8988T (cell line): ENCODE data around the gene ALDH1L1.
"Not testable (repeated sequence)": the region's sequence is repeated elsewhere in the genome, so short reads cannot be mapped to it uniquely, and the experiment has no call there.

Source experiments
- DNase-seq: peaks from one replicate; pipeline ENCODE4 v3.0.0; 2011

ALDH1L1 gene

GRCh38 chr3:126103121-126104027, 77.0 kb downstream of the ALDH1L1 start:
- no peak for DNase-seq

GRCh38 chr3:126102530-126102951, 77.8 kb downstream of the ALDH1L1 start:
- DNase-seq: no peak

- no peak for DNase-seq
Observed at GRCh38 chr3:126102011-126102410, 78.4 kb downstream of the ALDH1L1 start.

- DNase-seq: no peak
Observed at GRCh38 chr3:126101521-126101982, 78.8 kb downstream of the ALDH1L1 start.

- no peak for DNase-seq
Observed at GRCh38 chr3:126100634-126101301, 79.6 kb downstream of the ALDH1L1 start.

- DNase-seq: no peak
Observed at GRCh38 chr3:126100269-126100633, 80.1 kb downstream of the ALDH1L1 start.

- no peak for DNase-seq
Observed at GRCh38 chr3:126098391-126098858, 82.0 kb downstream of the ALDH1L1 start.

GRCh38 chr3:126097801-126098200, 82.6 kb downstream of the ALDH1L1 start:
- no peak for DNase-seq

- DNase-seq: not testable (repeated sequence)
Observed at GRCh38 chr3:126096274-126096673, 84.1 kb downstream of the ALDH1L1 start.

- DNase-seq: not testable (repeated sequence)
Observed at GRCh38 chr3:126092128-126092527, 88.3 kb downstream of the ALDH1L1 start.

- no peak for DNase-seq
Observed at GRCh38 chr3:126087552-126088175, 92.7 kb downstream of the ALDH1L1 start.

- no peak for DNase-seq
Observed at GRCh38 chr3:126085841-126086240, 94.5 kb downstream of the ALDH1L1 start.

GRCh38 chr3:126085276-126085675, 95.1 kb downstream of the ALDH1L1 start:
- no peak for DNase-seq

- no peak for DNase-seq
Observed at GRCh38 chr3:126084768-126085180, 95.6 kb downstream of the ALDH1L1 start.

GRCh38 chr3:126083913-126084767, 96.2 kb downstream of the ALDH1L1 start, which contains the start of gene SLC41A3:
TSS of gene SLC41A3 (minus strand) at chr3:126084124. CDS start at chr3:126068219, 15,905 bp downstream.
- DNase-seq: peak; percentile 81

- peak; percentile 44 for DNase-seq
Observed at GRCh38 chr3:126083511-126083912, 96.9 kb downstream of the ALDH1L1 start.

GRCh38 chr3:126083138-126083445, 97.3 kb downstream of the ALDH1L1 start:
- no peak for DNase-seq

- no peak for DNase-seq
Observed at GRCh38 chr3:126082362-126083137, 97.8 kb downstream of the ALDH1L1 start.

- peak; percentile 64 for DNase-seq
Observed at GRCh38 chr3:126081618-126082361, 98.6 kb downstream of the ALDH1L1 start.

- no peak for DNase-seq
Observed at GRCh38 chr3:126080970-126081369, 99.4 kb downstream of the ALDH1L1 start.

GRCh38 chr3:126078866-126079265, 101.5 kb downstream of the ALDH1L1 start:
- DNase-seq: no peak
